Choroid plexus epithelial cell (primary cell): ENCODE results near the gene ANKHD1.
A peak's percentile ranks its signal among the peaks of the same experiment; 100 is the strongest.

Source experiments
- DNase-seq: peaks from one replicate; pipeline ENCODE4 v3.0.0-alpha.2; 2010; ENCODE audit warnings: low read depth
- H3K4me3 ChIP-seq: 2 replicates; pipeline ENCODE4 v1.5.1; 2011; ENCODE audit warnings: low read depth, mild to moderate bottlenecking, control low read depth, low read length, moderate library complexity
- CTCF ChIP-seq: conservative IDR thresholded peaks from 2 replicates; pipeline ENCODE4 v1.5.1; 2011; ENCODE audit warnings: low read depth, mild to moderate bottlenecking, control low read depth, inconsistent platforms, low read length, moderate library complexity

ANKHD1 gene

GRCh38 chr5:140561753-140562523 lies 160.3 kb downstream of the ANKHD1 start:
- TF ChIP-seq CTCF = no peak
- no peak overlapping the region for H3K4me3 ChIP-seq
- DNase-seq = no peak

- no peak for TF ChIP-seq CTCF
- DNase-seq = no peak
- H3K4me3 ChIP-seq = peak overlapping the region; percentile 76
Observed at GRCh38 chr5:140563596-140563995, 162.0 kb downstream of the ANKHD1 start.

- TF ChIP-seq CTCF = no peak
- DNase-seq = peak; percentile 100
- H3K4me3 ChIP-seq = peak within 1 kb of the TSS; percentile 76
Observed at GRCh38 chr5:140564196-140565023, 162.8 kb downstream of the ANKHD1 start, which contains the start of the genes APBB3 and SLC35A4. APBB3 (minus strand) TSS chr5:140564598; CDS start chr5:140564245, 353 bp downstream. SLC35A4 (plus strand) TSS chr5:140564828; CDS start chr5:140567170, 2,342 bp downstream.

- peak; percentile 29 for DNase-seq
- peak overlapping the region; percentile 76 for H3K4me3 ChIP-seq
- no peak for TF ChIP-seq CTCF
Observed at GRCh38 chr5:140565024-140565779, 163.6 kb downstream of the ANKHD1 start.

- no peak for DNase-seq
- peak overlapping the region; percentile 76 for H3K4me3 ChIP-seq
- no peak for TF ChIP-seq CTCF
Observed at GRCh38 chr5:140565780-140566095, 164.1 kb downstream of the ANKHD1 start.

- H3K4me3 ChIP-seq = no peak overlapping the region
- no peak for DNase-seq
- no peak for TF ChIP-seq CTCF
Observed at GRCh38 chr5:140566665-140567064, 165.0 kb downstream of the ANKHD1 start.
